ENCODE data around the gene CREB1. TPM values are rescaled to one million over a fixed set of nuclear protein-coding genes. Genes with fewer than 3 reads are reported as not detected.

Gene CREB1
- total RNA-seq, 4 donors from 2014 or later = 41.9 to 56.1 (median 51.9) TPM

DNA sequence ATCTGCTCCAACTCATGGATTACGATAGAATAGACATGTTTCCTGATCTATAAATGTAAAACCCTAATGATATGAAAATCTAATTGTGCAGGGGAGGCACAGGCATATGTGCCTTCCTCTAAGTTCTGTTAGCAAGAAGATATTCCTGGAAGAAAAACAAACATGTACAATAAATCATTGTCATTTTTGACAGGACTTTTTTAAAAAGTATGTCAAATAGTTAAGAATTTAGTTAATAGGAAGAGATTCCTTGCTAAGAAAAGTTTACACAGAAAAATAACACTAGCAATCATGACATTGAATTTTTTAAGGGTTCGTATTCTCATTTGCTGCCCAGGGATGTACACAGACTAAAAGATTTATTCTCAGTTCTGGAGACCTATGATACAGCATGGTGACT is 15.3 kb upstream of the CREB1 start:
- no peak for TF ChIP-seq POLR2A (IDR thresholded peaks at IDR 0.05)
- TF ChIP-seq, protein P1, sequence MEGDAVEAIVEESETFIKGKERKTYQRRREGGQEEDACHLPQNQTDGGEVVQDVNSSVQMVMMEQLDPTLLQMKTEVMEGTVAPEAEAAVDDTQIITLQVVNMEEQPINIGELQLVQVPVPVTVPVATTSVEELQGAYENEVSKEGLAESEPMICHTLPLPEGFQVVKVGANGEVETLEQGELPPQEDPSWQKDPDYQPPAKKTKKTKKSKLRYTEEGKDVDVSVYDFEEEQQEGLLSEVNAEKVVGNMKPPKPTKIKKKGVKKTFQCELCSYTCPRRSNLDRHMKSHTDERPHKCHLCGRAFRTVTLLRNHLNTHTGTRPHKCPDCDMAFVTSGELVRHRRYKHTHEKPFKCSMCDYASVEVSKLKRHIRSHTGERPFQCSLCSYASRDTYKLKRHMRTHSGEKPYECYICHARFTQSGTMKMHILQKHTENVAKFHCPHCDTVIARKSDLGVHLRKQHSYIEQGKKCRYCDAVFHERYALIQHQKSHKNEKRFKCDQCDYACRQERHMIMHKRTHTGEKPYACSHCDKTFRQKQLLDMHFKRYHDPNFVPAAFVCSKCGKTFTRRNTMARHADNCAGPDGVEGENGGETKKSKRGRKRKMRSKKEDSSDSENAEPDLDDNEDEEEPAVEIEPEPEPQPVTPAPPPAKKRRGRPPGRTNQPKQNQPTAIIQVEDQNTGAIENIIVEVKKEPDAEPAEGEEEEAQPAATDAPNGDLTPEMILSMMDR (IDR thresholded peaks at IDR 0.05) = no peak
- TF ChIP-seq POLR2AphosphoS5 (IDR thresholded peaks at IDR 0.05) = no peak
- TF ChIP-seq EP300 (IDR thresholded peaks at IDR 0.05; ENCODE audit: low read depth) = no peak
- 69 to 81% methylated on average over 2 of the region's 2 CpGs for WGBS, 2 donors (ENCODE audit: low coverage in 1 of 2)

DNA sequence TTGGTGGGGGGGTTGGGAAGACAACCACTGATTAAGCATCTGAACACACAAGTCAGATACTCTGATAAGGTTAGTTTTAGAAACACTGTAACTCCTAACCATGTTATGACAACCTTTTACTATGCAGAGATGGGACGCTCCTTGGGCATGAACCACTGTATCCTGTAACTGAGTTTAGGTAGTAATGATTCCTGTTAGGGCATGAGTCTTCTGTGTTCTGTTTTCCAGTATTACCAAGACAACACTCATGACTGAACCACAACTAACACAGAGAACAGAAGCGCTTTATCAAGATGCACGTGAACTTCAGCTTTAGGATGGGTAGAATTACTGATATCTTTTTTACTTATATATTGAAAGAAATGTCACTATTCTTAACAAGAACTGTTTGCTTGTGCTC is 14.1 kb upstream of the CREB1 start:
- intact Hi-C loops (cut with DNase I; ENCODE audit: low total_unique reads) (no loop called here), in situ Hi-C loops (cut with MboI; ENCODE audit: low pct_ligation_motif_present in 1 of 4, low pct_unique_long_range_greater_than_20kb in 1 of 4, low sequenced_read_pairs in 3 of 4) (no loop called here)
- Histone ChIP-seq H3K4me1 (no peaks in the 10 kb centered on the region), H3K27ac (no peak overlapping the region), H3K9me3 (no peaks in the 10 kb centered on the region), H3K27me3 (no peaks in the 10 kb centered on the region), H3K36me3 (no peaks in the 10 kb centered on the region), H3K4me3 (no peak overlapping the region)
- WGBS, 2 donors (ENCODE audit: low coverage in 1 of 2) = 87 to 92% methylated on average over 3 of the region's 3 CpGs
- TF ChIP-seq EP300 (IDR thresholded peaks at IDR 0.05; ENCODE audit: low read depth) (no peak), POLR2AphosphoS5 (IDR thresholded peaks at IDR 0.05) (no peak), POLR2A (IDR thresholded peaks at IDR 0.05) (no peak)
- TF ChIP-seq, protein P1 (IDR thresholded peaks at IDR 0.05) = no peak
- DNase-seq = no peak

More for the DNA sequence above, 15.3 kb upstream of the CREB1 start:
- H3K9me3 ChIP-seq = no peaks in the 10 kb centered on the region
- H3K4me1 ChIP-seq = no peaks in the 10 kb centered on the region
- intact Hi-C loops (cut with DNase I; ENCODE audit: low total_unique reads) = no loop called here
- no peaks in the 10 kb centered on the region for H3K36me3 ChIP-seq
- no peaks in the 10 kb centered on the region for H3K27me3 ChIP-seq
- no peak overlapping the region for H3K4me3 ChIP-seq
- H3K27ac ChIP-seq = no peak overlapping the region
- in situ Hi-C loops (cut with MboI; ENCODE audit: low pct_ligation_motif_present in 1 of 4, low pct_unique_long_range_greater_than_20kb in 1 of 4, low sequenced_read_pairs in 3 of 4) = no loop called here
- DNase-seq = no peak

DNA sequence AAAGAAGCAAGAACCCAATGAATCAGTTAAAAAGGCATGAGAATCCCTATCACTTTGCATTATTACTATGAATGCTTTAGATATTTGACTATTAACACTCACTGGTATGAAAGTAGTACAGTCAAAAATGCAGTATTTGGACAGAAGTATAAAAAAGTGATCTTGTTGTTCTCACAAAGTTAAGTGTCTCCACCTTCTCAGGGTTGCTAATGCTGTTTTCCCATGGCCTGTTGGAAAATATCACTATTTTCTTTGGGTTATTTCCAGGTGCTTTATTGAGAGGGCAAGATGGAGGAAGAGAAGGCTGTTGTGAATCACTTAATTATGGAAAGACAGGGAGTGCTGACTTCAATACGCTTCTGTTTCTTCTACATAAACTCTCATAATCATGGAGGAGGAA is 13.6 kb upstream of the CREB1 start:
- Histone ChIP-seq H3K36me3 (no peaks in the 10 kb centered on the region), H3K9me3 (no peaks in the 10 kb centered on the region), H3K4me3 (no peak overlapping the region), H3K27me3 (no peaks in the 10 kb centered on the region), H3K27ac (no peak overlapping the region), H3K4me1 (no peaks in the 10 kb centered on the region)
- no peak for DNase-seq
- intact Hi-C loops (cut with DNase I; ENCODE audit: low total_unique reads) = no loop called here
- WGBS, 2 donors (ENCODE audit: low coverage in 1 of 2) = 88 to 100% methylated on average over 1 of the region's 1 CpG
- TF ChIP-seq POLR2AphosphoS5 (IDR thresholded peaks at IDR 0.05) (no peak), POLR2A (IDR thresholded peaks at IDR 0.05) (no peak), EP300 (IDR thresholded peaks at IDR 0.05; ENCODE audit: low read depth) (no peak)
- TF ChIP-seq, protein P1 (IDR thresholded peaks at IDR 0.05) = no peak
- in situ Hi-C loops (cut with MboI; ENCODE audit: low pct_ligation_motif_present in 1 of 4, low pct_unique_long_range_greater_than_20kb in 1 of 4, low sequenced_read_pairs in 3 of 4) = no loop called here

DNA sequence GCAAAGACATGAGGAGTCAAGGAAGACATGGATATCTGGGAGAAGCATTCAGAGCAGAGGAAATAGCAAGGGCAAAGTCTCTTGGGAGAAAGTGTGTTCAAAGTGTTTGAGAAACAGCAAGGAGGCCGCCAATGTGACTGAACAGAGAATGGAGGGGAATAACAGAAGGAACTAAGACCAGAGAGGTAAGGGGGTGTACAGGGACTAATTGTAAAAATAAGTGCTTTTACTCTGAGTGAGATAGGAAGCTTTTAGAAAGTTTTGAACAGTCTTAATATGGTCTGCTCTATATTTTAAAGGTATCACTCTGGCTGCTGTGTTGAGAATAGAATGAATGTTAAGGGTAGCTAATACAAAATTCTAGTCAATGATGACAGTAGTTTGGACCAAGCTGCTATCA is 6.8 kb upstream of the CREB1 start:
- TF ChIP-seq, protein P1 (IDR thresholded peaks at IDR 0.05) = no peak
- TF ChIP-seq POLR2A (IDR thresholded peaks at IDR 0.05) (no peak), EP300 (IDR thresholded peaks at IDR 0.05; ENCODE audit: low read depth) (no peak), POLR2AphosphoS5 (IDR thresholded peaks at IDR 0.05) (no peak)
- Histone ChIP-seq H3K9me3 (no peaks in the 10 kb centered on the region), H3K4me3 (no peak overlapping the region), H3K4me1 (peaks cover 0 to 7% (median 3%) of the 10 kb centered on the region in 4 donors), H3K27ac (no peak overlapping the region), H3K36me3 (no peaks in the 10 kb centered on the region), H3K27me3 (no peaks in the 10 kb centered on the region)
- intact Hi-C loops (cut with DNase I; ENCODE audit: low total_unique reads) = no loop called here
- no peak for DNase-seq
- in situ Hi-C loops (cut with MboI; ENCODE audit: low pct_ligation_motif_present in 1 of 4, low pct_unique_long_range_greater_than_20kb in 1 of 4, low sequenced_read_pairs in 3 of 4) = no loop called here
- WGBS, 2 donors (ENCODE audit: low coverage in 1 of 2) = 87 to 91% methylated on average over 1 of the region's 1 CpG
